Esophagus muscularis mucosa (tissue), 4 donors: Measurements from ENCODE around the gene STK35.

Experiments
- EP300 ChIP-seq: sonication (generic); formaldehyde crosslinking; IDR thresholded peaks from one replicate; pipeline ENCODE4 v1.6.1; 2017; ENCODE audit warnings: antibody characterized with exemption
- POLR2A ChIP-seq: fragments of 450-650 bp; IDR thresholded peaks from one replicate; pipeline ENCODE4 v1.6.1; 2017; ENCODE audit warnings: antibody characterized with exemption, moderate library complexity, mild to moderate bottlenecking, low read depth
- TF ChIP-seq, protein P1 (sequence below), 3 experiments: fragments of 200-600 bp in 2 of 3; fragments of 450-650 bp in 1 of 3; sonication (generic) in 2 of 3; IDR thresholded peaks; one replicate each; pipeline ENCODE4 v1.5.1; 2017 to 2019; ENCODE audit warnings: antibody characterized with exemption in 3 of 3, mild to moderate bottlenecking in 2 of 3, moderate library complexity in 1 of 3

DNA sequence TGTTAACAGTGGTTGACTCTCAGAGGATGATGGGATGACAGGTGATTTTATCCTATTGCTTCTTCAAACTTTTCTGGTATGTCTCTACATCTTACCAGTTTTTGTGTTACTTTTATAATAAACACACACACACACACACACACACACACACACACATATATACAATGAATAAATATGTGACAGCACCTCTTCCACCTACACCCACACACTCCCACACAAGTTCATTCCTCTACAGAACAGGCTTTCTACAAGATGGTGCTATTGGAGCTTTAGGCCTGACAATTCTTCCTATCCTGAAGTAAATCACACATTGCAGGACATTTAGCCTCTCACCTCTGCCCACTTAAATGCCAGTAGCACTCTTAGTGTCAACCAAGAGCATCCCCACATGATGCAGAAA is 46.7 kb upstream of the STK35 start:
- TF ChIP-seq EP300, result no peak
- TF ChIP-seq, protein P1, sequence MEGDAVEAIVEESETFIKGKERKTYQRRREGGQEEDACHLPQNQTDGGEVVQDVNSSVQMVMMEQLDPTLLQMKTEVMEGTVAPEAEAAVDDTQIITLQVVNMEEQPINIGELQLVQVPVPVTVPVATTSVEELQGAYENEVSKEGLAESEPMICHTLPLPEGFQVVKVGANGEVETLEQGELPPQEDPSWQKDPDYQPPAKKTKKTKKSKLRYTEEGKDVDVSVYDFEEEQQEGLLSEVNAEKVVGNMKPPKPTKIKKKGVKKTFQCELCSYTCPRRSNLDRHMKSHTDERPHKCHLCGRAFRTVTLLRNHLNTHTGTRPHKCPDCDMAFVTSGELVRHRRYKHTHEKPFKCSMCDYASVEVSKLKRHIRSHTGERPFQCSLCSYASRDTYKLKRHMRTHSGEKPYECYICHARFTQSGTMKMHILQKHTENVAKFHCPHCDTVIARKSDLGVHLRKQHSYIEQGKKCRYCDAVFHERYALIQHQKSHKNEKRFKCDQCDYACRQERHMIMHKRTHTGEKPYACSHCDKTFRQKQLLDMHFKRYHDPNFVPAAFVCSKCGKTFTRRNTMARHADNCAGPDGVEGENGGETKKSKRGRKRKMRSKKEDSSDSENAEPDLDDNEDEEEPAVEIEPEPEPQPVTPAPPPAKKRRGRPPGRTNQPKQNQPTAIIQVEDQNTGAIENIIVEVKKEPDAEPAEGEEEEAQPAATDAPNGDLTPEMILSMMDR (IDR thresholded peaks at IDR 0.05), result no peak
- no peak for TF ChIP-seq POLR2A
